ENCODE data around the gene RHOB. TPM values are rescaled to one million over a fixed set of nuclear protein-coding genes. Genes with fewer than 3 reads are reported as not detected.
A peak's percentile ranks its signal among the peaks of the same experiment; 100 is the strongest.

RHOB gene
- total and polyA plus RNA-seq, 2 of the 13 experiments (the other 11 are each of a cell fraction or from before 2014, with no cell fraction given) = 192 to 268 TPM

DNA sequence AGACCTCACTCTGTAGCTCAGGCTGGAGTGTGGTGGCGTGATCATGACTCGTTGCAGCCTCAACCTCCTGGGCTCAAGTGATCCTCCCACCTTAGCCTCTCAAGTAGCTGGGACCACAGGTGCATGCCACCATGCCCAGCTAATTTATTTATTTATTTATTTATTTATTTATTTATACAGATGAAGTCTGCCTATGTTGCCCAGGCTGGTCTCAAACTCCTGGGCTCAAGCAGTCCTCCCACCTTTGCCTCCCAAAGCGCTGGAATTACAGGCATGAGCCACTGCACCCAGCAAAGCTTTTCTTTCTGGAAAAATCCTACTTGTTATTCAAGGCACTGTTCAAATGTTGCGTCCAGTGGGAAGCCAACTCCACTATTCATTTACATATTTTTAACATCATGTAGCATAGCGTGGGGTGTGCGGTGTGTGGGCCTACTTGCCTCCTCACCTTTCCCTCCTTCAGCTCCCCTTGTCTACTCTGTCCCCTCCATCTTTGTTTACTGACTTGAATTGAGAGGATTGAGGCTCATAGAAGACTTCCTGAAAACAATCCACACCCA, 6.8 kb upstream of the RHOB start (continued):
- TF ChIP-seq NCOR1 (IDR thresholded peaks at IDR 0.05; ENCODE audit: borderline replicate concordance, low read length) = no peak

DNA sequence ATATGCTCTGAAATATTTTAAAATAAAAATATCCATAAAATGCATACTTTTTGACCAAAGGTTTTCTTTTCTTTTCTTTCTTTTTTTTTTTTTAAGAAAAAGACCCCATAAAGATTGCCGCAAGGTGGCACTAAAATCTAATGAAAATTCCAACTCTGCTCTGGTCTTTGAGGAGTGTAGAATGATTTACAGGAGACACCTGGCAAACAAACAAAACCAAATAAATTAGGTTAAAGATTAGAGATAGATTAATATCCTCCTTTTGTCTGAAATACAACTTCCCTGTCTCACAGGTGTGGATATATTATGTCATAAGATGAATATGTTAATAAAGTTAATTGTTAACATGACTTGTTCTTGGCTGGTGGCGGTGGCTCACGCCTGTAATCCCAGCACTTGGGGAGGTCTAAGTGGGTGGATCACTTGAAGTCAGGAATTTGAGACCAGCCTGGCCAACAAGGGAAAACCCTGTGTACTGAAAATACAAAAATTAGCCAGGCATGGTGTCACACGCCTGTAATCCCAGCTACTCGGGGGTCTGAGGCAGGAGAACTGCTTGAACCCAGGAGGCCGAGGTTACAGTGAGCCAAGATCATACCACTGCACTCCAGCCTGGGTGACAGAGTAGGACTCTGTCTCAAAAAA, 3.5 kb upstream of the RHOB start:
- CTCF ChIA-PET (ENCODE audit: low intra/inter-chr PET ratio, low total read pairs) = interaction anchor here (0.9 to 2.5 kb wide), 7 partner anchors 32 to 199 kb away, joined by 3 to 51 read pairs (median 7); no protein-coding TSS in a partner anchor
- H3K9me3 ChIP-seq (ENCODE audit: low read length) = no peaks in the 10 kb centered on the region
- H3K36me3 ChIP-seq (replicated peaks in 1 of 2; ENCODE audit: control insufficient read depth in 1 of 2, insufficient read depth in 2 of 2, low read length in 2 of 2) = peaks cover 2 to 10% of the 10 kb centered on the region in 2 experiments; a peak in 3 of 5 replicates
- intact Hi-C loops (cut with micrococcal nuclease; ENCODE audit: unreplicated experiment) = loop anchor here (1.0 to 2.0 kb wide), 3 partner anchors 150 to 199 kb away; no protein-coding TSS in a partner anchor
- peaks cover 44% of the 10 kb centered on the region for H3K4me1 ChIP-seq (ENCODE audit: insufficient read depth, low read length)
- no peaks in the 10 kb centered on the region; a peak in 1 of 5 replicates for H3K27me3 ChIP-seq (ENCODE audit: control insufficient read depth in 1 of 2, insufficient read depth in 2 of 2, low read length in 2 of 2)
- peak overlapping the region; percentile 78 for H3K4me2 ChIP-seq (ENCODE audit: low read depth, low read length)
- no TSS peak for BruUV-seq (replicated peaks)
- peak; percentile 43 for FAIRE-seq
- H4K20me1 ChIP-seq (ENCODE audit: insufficient read depth, low read length) = peaks cover 15% of the 10 kb centered on the region; the same call in 1 of the 2 replicates
- H3K27ac ChIP-seq (ENCODE audit: extremely low read length, insufficient read depth, low read length) = peak overlapping the region; percentile 52
- in situ Hi-C loops (cut with HindIII; ENCODE audit: extremely low pct_ligation_motif_present, low pct_unique_long_range_greater_than_20kb) = no loop called here
- peaks cover 28% of the 10 kb centered on the region for H3K79me2 ChIP-seq (ENCODE audit: insufficient read depth, low read length)
- DNase-seq (ENCODE audit: low spot score) = peak; percentile 77
- H3K9ac ChIP-seq (ENCODE audit: insufficient read depth, low read depth, low read length) = peak overlapping the region; percentile 51
- peak overlapping the region in 2 of 3 experiments; percentile 41; a peak in 4 of 6 replicates for H3K4me3 ChIP-seq (replicated peaks in 1 of 3; ENCODE audit: insufficient read depth in 1 of 3, low read depth in 2 of 3, low read length in 3 of 3)
- peak; percentile 3; the same call in 2 of the 3 replicates for ATAC-seq
- 14% methylated on average over 6 of the region's 6 CpGs for WGBS (ENCODE audit: low lambda C conversion rate)
- H2AFZ ChIP-seq (ENCODE audit: low read length) = no peak overlapping the region
- POLR2A ChIA-PET = interaction anchor here (0.8 to 18.3 kb wide), 17 partner anchors 12 to 208 kb away, joined by 3 to 1537 read pairs (median 8); partner anchors contain the start of gene HS1BP3
- TF ChIP-seq ZNF839 (CRISPR knock-in tag; IDR thresholded peaks at IDR 0.05; ENCODE audit: borderline replicate concordance) = no peak
- TF ChIP-seq KLF6 (CRISPR knock-in tag; IDR thresholded peaks at IDR 0.05) = 0 out of 2 replicates have a peak, but pooled peaks have one; percentile 16
- no peak for TF ChIP-seq ZNF136 (CRISPR knock-in tag; IDR thresholded peaks at IDR 0.05; ENCODE audit: low read depth)
- TF ChIP-seq DNMT3B (CRISPR knock-in tag; conservative IDR thresholded peaks at IDR 0.05) = 0 out of 2 replicates have a peak, but pooled peaks have one; percentile 48
- TF ChIP-seq, protein P1, sequence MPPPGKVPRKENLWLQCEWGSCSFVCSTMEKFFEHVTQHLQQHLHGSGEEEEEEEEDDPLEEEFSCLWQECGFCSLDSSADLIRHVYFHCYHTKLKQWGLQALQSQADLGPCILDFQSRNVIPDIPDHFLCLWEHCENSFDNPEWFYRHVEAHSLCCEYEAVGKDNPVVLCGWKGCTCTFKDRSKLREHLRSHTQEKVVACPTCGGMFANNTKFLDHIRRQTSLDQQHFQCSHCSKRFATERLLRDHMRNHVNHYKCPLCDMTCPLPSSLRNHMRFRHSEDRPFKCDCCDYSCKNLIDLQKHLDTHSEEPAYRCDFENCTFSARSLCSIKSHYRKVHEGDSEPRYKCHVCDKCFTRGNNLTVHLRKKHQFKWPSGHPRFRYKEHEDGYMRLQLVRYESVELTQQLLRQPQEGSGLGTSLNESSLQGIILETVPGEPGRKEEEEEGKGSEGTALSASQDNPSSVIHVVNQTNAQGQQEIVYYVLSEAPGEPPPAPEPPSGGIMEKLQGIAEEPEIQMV (CRISPR knock-in tag; IDR thresholded peaks at IDR 0.05; ENCODE audit: low read depth) = no peak
- no peak for TF ChIP-seq U2AF1 (optimal IDR thresholded peaks at IDR 0.05; ENCODE audit: low read depth, low read length)
- TF ChIP-seq KDM6A (CRISPR knock-in tag; IDR thresholded peaks at IDR 0.05; ENCODE audit: low read depth) = no peak
- TF ChIP-seq, protein P2, sequence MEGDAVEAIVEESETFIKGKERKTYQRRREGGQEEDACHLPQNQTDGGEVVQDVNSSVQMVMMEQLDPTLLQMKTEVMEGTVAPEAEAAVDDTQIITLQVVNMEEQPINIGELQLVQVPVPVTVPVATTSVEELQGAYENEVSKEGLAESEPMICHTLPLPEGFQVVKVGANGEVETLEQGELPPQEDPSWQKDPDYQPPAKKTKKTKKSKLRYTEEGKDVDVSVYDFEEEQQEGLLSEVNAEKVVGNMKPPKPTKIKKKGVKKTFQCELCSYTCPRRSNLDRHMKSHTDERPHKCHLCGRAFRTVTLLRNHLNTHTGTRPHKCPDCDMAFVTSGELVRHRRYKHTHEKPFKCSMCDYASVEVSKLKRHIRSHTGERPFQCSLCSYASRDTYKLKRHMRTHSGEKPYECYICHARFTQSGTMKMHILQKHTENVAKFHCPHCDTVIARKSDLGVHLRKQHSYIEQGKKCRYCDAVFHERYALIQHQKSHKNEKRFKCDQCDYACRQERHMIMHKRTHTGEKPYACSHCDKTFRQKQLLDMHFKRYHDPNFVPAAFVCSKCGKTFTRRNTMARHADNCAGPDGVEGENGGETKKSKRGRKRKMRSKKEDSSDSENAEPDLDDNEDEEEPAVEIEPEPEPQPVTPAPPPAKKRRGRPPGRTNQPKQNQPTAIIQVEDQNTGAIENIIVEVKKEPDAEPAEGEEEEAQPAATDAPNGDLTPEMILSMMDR (CRISPR knock-in tag; IDR thresholded peaks at IDR 0.05) = peak; percentile 63
- peak; percentile 53 for TF ChIP-seq GATAD2A (CRISPR knock-in tag; IDR thresholded peaks at IDR 0.05)
- TF ChIP-seq MXD4 (CRISPR knock-in tag; IDR thresholded peaks at IDR 0.05) = no peak
- TF ChIP-seq KLF16 (CRISPR knock-in tag; IDR thresholded peaks at IDR 0.05) = peak in 1 of 2 experiments; percentile 35; a peak in 1 of 4 replicates
- TF ChIP-seq ZNF562 (CRISPR knock-in tag; IDR thresholded peaks at IDR 0.05; ENCODE audit: borderline replicate concordance) = no peak
- no peak for TF ChIP-seq LCORL (IDR thresholded peaks at IDR 0.05)
- peak; percentile 71; the same call in 1 of the 2 replicates for TF ChIP-seq LCORL (CRISPR knock-in tag; IDR thresholded peaks at IDR 0.05)
- TF ChIP-seq, protein P3, sequence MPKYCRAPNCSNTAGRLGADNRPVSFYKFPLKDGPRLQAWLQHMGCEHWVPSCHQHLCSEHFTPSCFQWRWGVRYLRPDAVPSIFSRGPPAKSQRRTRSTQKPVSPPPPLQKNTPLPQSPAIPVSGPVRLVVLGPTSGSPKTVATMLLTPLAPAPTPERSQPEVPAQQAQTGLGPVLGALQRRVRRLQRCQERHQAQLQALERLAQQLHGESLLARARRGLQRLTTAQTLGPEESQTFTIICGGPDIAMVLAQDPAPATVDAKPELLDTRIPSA (CRISPR knock-in tag; IDR thresholded peaks at IDR 0.05; ENCODE audit: borderline replicate concordance) = no peak
- 0 out of 2 replicates have a peak, but pooled peaks have one; percentile 15 for TF ChIP-seq ELF3 (CRISPR knock-in tag; IDR thresholded peaks at IDR 0.05)
